GM18502 (cell line): ENCODE measurements around the gene CARMIL1.

ENCODE experiments used
- ATAC-seq: cut with Tn5 transposase; IDR thresholded peaks from one replicate; pipeline ENCODE4 v1.9.1; 2021; ENCODE audit warnings: mild to moderate bottlenecking; ENCODE audit not compliant: unreplicated experiment, poor library complexity

The CARMIL1 gene

GRCh38 chr6:25457516-25457915 is 178.3 kb downstream of the CARMIL1 start:
- no peak for ATAC-seq

GRCh38 chr6:25458485-25458884 is 179.3 kb downstream of the CARMIL1 start:
- no peak for ATAC-seq

- no peak for ATAC-seq
These were observed 183.2 kb downstream of the CARMIL1 start for GRCh38 chr6:25462235-25462897.

GRCh38 chr6:25463441-25463840 is 184.3 kb downstream of the CARMIL1 start:
- no peak for ATAC-seq

- no peak for ATAC-seq
These were observed 185.1 kb downstream of the CARMIL1 start for GRCh38 chr6:25464225-25464624.

- no peak for ATAC-seq
These were observed 186.8 kb downstream of the CARMIL1 start for GRCh38 chr6:25465941-25466340.

GRCh38 chr6:25468881-25469280 is 189.7 kb downstream of the CARMIL1 start:
- no peak for ATAC-seq

- ATAC-seq: no peak
These were observed 190.7 kb downstream of the CARMIL1 start for GRCh38 chr6:25469797-25470388.

GRCh38 chr6:25472306-25472705 is 193.1 kb downstream of the CARMIL1 start:
- ATAC-seq: no peak

GRCh38 chr6:25472906-25473305 is 193.7 kb downstream of the CARMIL1 start:
- no peak for ATAC-seq

GRCh38 chr6:25473447-25473846 is 194.3 kb downstream of the CARMIL1 start:
- no peak for ATAC-seq

GRCh38 chr6:25476126-25476525 is 197.0 kb downstream of the CARMIL1 start:
- no peak for ATAC-seq

- no peak for ATAC-seq
These were observed 197.9 kb downstream of the CARMIL1 start for GRCh38 chr6:25477006-25477590.

- no peak for ATAC-seq
These were observed 199.8 kb downstream of the CARMIL1 start for GRCh38 chr6:25478973-25479372.

- no peak for ATAC-seq
These were observed 202.1 kb downstream of the CARMIL1 start for GRCh38 chr6:25481267-25481666.

GRCh38 chr6:25482996-25483395 is 203.8 kb downstream of the CARMIL1 start:
- no peak for ATAC-seq

- no peak for ATAC-seq
These were observed 204.8 kb downstream of the CARMIL1 start for GRCh38 chr6:25483943-25484342.

GRCh38 chr6:25484900-25485299 is 205.7 kb downstream of the CARMIL1 start:
- no peak for ATAC-seq

GRCh38 chr6:25485821-25486534 is 206.8 kb downstream of the CARMIL1 start:
- ATAC-seq: no peak

- ATAC-seq: no peak
These were observed 207.4 kb downstream of the CARMIL1 start for GRCh38 chr6:25486550-25486949.

GRCh38 chr6:25487012-25487411 is 207.8 kb downstream of the CARMIL1 start:
- no peak for ATAC-seq
